ENCODE measurements around the gene VAV3.

VAV3 gene

GRCh38 chr1:107692580-107693345 lies 272.2 kb downstream of the VAV3 start:
- H3K4me3 ChIP-seq (replicated peaks in 1 of 2; ENCODE audit: low read depth in 2 of 2, low read length in 2 of 2) = no peak overlapping the region
- TF ChIP-seq, protein P1, sequence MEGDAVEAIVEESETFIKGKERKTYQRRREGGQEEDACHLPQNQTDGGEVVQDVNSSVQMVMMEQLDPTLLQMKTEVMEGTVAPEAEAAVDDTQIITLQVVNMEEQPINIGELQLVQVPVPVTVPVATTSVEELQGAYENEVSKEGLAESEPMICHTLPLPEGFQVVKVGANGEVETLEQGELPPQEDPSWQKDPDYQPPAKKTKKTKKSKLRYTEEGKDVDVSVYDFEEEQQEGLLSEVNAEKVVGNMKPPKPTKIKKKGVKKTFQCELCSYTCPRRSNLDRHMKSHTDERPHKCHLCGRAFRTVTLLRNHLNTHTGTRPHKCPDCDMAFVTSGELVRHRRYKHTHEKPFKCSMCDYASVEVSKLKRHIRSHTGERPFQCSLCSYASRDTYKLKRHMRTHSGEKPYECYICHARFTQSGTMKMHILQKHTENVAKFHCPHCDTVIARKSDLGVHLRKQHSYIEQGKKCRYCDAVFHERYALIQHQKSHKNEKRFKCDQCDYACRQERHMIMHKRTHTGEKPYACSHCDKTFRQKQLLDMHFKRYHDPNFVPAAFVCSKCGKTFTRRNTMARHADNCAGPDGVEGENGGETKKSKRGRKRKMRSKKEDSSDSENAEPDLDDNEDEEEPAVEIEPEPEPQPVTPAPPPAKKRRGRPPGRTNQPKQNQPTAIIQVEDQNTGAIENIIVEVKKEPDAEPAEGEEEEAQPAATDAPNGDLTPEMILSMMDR (IDR thresholded peaks at IDR 0.05; ENCODE audit: low read depth, low read length) = no peak
- no peak for DNase-seq (ENCODE audit: low read depth in 2 of 2)

DNA sequence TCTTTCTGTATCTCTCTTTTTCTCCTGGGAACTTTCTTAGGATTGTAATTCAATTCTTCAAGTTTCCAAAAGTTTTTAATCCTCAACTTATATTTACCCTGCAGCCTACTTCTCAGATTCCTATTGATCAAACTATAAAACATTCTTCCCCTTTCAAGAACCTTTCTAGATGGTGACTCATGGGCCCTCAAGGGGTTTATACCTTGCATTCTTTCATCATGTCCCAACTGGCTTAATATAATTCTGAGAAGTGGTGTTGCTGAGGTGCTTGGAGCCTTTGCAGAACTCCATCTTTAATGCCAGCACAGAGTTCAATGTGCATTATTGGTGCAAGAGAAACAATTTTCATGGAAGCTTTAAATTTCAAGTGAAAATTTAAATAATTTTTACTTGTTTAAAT lies 273.4 kb downstream of the VAV3 start:
- no peak for DNase-seq (ENCODE audit: low read depth in 2 of 2)
- H3K4me3 ChIP-seq (replicated peaks in 1 of 2; ENCODE audit: low read depth in 2 of 2, low read length in 2 of 2) = no peak overlapping the region
- TF ChIP-seq, protein P1 (IDR thresholded peaks at IDR 0.05; ENCODE audit: low read depth, low read length) = no peak

DNA sequence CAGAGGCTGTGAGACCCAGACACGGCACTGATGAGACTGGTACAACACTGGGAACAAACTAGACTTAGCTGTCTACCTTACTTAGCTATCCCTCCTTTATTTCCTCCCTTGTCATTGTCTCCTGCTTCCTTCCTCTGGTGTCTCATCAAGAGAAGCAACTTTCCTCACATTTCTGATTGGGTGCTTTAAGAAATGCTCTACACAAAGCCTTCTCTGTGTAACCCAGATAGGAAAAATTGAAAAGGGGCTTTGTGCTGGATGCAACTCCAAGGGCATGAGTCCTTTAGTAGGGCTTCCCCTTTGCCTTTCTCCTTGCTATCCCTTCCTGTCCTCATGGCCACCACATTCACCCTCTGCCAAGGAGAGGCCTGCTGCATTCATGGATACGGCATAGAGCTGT lies 274.5 kb downstream of the VAV3 start:
- TF ChIP-seq, protein P1 (IDR thresholded peaks at IDR 0.05; ENCODE audit: low read depth, low read length) = no peak
- no peak overlapping the region for H3K4me3 ChIP-seq (replicated peaks in 1 of 2; ENCODE audit: low read depth in 2 of 2, low read length in 2 of 2)
- DNase-seq (ENCODE audit: low read depth in 2 of 2) = no peak

DNA sequence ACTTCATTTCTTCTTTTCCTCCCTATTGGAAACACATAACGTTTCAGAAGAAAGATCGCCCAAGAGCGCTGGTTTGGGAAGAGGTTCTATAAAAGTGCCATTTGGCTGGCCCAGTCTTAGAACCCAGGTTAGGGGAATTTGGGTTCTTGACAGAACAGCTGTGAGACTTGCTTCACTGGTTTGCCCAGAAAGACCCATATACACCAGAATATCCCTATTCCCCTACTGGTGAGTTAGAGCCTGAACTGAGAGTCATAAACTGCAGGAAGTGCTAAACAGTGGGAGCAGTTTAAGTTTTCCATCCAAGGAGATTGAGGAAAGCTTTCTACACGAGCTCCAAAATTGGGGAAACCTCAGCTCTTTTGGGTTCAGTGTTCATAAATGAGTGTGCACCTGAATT lies 275.2 kb downstream of the VAV3 start:
- no peak overlapping the region for H3K4me3 ChIP-seq (replicated peaks in 1 of 2; ENCODE audit: low read depth in 2 of 2, low read length in 2 of 2)
- DNase-seq (ENCODE audit: low read depth in 2 of 2) = no peak
- TF ChIP-seq, protein P1 (IDR thresholded peaks at IDR 0.05; ENCODE audit: low read depth, low read length) = no peak

- no peak for DNase-seq (ENCODE audit: low read depth in 2 of 2)
- H3K4me3 ChIP-seq (replicated peaks in 1 of 2; ENCODE audit: low read depth in 2 of 2, low read length in 2 of 2) = no peak overlapping the region
- TF ChIP-seq, protein P1 (IDR thresholded peaks at IDR 0.05; ENCODE audit: low read depth, low read length) = no peak
Observed at GRCh38 chr1:107689159-107689558, 275.8 kb downstream of the VAV3 start.

DNA sequence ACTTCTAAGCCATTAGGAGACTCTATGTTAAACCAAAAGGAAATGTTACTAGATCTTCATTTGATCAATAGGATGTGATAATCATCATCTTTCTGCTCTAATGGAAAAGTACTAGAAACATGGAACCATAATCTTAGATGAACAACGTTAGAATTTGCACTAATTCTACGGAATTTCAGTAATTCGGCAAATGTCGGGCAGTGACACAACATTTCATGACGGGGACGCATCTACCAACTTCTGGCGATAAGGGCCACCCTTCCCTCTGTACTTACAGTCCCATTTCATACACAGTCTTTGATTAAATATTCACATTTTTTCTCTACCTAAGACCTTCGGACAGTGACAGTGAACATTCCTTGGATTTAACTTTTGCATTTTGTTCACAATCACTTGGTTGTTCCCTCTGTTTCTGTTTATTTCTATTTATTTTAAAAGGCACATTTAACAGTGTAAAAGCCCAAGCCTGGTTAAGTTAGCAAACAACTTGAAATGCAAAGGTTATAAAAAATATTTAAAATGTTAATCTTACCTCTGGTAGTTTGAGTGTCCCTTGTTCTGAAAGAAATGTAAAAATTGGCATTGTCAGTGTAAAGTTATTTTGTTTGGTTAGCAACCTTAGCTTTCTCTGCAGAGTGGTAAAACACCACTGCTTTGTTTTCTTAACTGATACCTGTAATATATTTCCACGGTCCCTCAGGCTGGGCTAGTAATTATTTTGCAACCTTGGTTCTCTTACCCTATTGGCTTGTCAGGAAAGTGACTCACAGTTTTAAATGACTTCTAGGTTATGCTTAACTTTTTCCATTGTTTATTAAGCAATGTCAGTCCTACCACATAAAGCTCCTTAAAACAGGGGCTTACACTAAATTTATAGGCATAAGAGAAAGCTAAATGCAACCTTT lies 276.9 kb downstream of the VAV3 start:
- DNase-seq (ENCODE audit: low read depth in 2 of 2) = no peak
- TF ChIP-seq, protein P1 (IDR thresholded peaks at IDR 0.05; ENCODE audit: low read depth, low read length) = no peak
- H3K4me3 ChIP-seq (replicated peaks in 1 of 2; ENCODE audit: low read depth in 2 of 2, low read length in 2 of 2) = no peak overlapping the region
